Stomach (tissue), 4 donors: ENCODE results near the gene RILPL2.

Experiments used
- EP300 ChIP-seq: sonication (generic); formaldehyde crosslinking; IDR thresholded peaks from one replicate; pipeline ENCODE4 v1.6.1; 2017; ENCODE audit warnings: antibody characterized with exemption
- POLR2A ChIP-seq, 4 donors: fragments of 450-650 bp; IDR thresholded peaks; one replicate each; pipeline ENCODE4 v1.6.1; 2016; ENCODE audit warnings: antibody characterized with exemption in 4 of 4, control low read depth in 2 of 4, mild to moderate bottlenecking in 1 of 4, moderate library complexity in 1 of 4
- POLR2AphosphoS5 ChIP-seq, 3 donors: sonication (generic); formaldehyde crosslinking; IDR thresholded peaks; one replicate each; pipeline ENCODE4 v1.6.1; 2016; ENCODE audit warnings: antibody characterized with exemption in 3 of 3
- TF ChIP-seq, protein P1 (sequence below), 7 experiments: fragments of 450-650 bp in 4 of 7; fragments of 200-600 bp in 3 of 7; sonication (generic) in 3 of 7; IDR thresholded peaks; one replicate each; pipeline ENCODE4 v1.5.1; 2016 to 2019; ENCODE audit warnings: antibody characterized with exemption in 7 of 7, control low read depth in 2 of 7, mild to moderate bottlenecking in 1 of 7

DNA sequence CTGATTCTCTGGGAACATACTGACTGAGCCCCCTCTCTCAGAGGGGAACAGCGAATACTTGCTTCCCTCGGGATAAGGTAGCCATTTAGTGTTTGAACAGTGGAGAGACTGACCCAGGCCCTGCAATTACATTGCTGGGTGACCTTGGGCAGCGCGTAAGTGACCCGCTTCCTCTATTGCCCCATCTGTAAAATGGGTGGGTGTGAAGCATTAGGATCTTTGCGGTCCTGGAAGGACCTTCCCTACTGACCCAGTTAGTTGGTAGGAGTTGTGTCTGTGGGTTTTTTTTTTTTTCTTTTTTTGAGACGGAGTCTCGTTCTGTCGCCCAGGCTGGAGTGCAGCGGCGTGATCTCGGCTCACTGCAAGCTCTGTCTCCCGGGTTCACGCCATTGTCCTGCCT is 53.8 kb downstream of the RILPL2 start:
- TF ChIP-seq, protein P1, sequence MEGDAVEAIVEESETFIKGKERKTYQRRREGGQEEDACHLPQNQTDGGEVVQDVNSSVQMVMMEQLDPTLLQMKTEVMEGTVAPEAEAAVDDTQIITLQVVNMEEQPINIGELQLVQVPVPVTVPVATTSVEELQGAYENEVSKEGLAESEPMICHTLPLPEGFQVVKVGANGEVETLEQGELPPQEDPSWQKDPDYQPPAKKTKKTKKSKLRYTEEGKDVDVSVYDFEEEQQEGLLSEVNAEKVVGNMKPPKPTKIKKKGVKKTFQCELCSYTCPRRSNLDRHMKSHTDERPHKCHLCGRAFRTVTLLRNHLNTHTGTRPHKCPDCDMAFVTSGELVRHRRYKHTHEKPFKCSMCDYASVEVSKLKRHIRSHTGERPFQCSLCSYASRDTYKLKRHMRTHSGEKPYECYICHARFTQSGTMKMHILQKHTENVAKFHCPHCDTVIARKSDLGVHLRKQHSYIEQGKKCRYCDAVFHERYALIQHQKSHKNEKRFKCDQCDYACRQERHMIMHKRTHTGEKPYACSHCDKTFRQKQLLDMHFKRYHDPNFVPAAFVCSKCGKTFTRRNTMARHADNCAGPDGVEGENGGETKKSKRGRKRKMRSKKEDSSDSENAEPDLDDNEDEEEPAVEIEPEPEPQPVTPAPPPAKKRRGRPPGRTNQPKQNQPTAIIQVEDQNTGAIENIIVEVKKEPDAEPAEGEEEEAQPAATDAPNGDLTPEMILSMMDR (IDR thresholded peaks at IDR 0.05): no peak
- no peak for TF ChIP-seq POLR2A (IDR thresholded peaks at IDR 0.05)
- TF ChIP-seq POLR2AphosphoS5 (IDR thresholded peaks at IDR 0.05): no peak
- TF ChIP-seq EP300: no peak
